Lung microvascular endothelial cell (primary cell): Measurements from ENCODE around the gene IKZF4. TPM values are rescaled to one million over a fixed set of nuclear protein-coding genes. Genes with fewer than 3 reads are reported as not detected.
"Not testable (repeated sequence)": the region's sequence is repeated elsewhere in the genome, so short reads cannot be mapped to it uniquely, and the experiment has no call there.

ENCODE experiments used
- DNase-seq, 2 donors: peaks; one replicate each; pipeline versions ENCODE4 v3.0.0 to v3.0.0-alpha.2; 2010; ENCODE audit warnings: low read depth in 2 of 2
- total RNA-seq: library from RNA; depleted of rRNA; stranded (reverse); fragments of >200 nt; gene quantifications from 2 replicates; pipeline ENCODE4 v1.2.1, GENCODE V29; 2014

IKZF4 gene
- total RNA-seq, 1 donor from 2014 or later: 0.20 TPM

DNA sequence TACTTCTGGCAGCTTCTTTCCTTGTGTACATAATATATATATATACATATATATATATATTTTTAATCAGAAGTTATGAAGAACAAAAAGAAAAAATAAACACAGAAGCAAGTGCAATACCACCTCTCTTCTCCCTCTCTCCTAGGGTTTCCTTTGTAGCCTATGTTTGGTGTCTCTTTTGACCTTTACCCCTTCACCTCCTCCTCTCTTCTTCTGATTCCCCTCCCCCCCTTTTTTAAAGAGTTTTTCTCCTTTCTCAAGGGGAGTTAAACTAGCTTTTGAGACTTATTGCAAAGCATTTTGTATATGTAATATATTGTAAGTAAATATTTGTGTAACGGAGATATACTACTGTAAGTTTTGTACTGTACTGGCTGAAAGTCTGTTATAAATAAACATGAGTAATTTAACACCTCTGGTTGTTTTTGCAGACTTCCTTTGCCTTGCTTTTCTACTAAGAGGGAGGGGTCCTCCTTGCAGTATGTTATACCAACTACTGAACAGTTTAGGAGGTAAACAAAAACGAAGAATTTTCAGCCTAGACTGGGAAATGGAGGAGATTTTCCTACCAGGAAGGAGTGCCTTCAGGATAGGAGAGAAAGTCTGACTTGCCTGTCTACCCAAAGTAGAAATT is 17.3 kb downstream of the IKZF4 start:
- DNase-seq: no peak

DNA sequence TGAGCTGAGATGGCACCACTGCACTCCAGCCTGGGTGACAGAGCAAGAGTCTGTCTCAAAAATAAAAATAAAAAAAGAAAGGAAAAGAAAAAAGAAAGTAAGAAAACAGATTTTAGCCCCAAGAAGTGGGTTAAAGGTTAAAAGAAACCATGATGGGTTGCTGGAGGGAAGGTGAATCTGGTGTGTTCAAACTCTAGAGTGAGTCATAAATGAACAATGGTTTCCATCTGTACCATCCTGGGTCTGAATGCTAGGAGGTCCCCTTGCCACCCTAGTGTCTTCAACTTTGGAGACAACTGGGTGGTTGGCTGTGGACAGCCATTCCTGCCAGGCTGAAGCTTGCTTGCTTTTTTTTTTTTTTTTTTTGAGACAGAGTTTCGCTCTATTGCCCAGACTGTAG is 19.3 kb downstream of the IKZF4 start:
- no peak for DNase-seq

DNA sequence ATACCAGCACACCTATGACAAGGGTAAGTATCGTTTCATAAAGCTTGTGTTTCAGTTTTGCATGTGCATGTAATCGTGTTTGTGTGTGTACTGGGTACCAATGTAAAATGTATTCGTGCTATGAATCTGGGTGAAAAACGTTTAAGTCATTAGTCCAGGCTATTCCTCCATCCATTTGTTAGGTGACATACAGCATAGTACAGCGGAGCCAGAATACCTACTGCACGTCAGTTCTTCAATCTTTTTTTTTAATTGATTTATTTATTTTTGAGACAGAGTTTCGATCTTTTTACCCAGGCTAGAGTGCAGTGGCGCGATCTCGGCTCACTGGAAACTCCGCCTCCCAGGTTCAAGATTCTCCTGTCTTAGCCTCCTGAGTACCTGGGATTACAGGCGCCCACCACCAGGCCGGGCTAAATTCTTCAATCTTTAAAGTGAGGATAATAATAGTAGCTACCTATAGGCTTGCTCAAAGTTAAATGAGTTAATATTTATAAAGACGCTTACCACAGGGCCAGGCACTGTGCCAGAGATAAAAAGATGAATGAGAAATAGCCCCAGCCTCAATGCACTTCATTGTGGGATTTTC is 20.2 kb downstream of the IKZF4 start:
- no peak for DNase-seq

DNA sequence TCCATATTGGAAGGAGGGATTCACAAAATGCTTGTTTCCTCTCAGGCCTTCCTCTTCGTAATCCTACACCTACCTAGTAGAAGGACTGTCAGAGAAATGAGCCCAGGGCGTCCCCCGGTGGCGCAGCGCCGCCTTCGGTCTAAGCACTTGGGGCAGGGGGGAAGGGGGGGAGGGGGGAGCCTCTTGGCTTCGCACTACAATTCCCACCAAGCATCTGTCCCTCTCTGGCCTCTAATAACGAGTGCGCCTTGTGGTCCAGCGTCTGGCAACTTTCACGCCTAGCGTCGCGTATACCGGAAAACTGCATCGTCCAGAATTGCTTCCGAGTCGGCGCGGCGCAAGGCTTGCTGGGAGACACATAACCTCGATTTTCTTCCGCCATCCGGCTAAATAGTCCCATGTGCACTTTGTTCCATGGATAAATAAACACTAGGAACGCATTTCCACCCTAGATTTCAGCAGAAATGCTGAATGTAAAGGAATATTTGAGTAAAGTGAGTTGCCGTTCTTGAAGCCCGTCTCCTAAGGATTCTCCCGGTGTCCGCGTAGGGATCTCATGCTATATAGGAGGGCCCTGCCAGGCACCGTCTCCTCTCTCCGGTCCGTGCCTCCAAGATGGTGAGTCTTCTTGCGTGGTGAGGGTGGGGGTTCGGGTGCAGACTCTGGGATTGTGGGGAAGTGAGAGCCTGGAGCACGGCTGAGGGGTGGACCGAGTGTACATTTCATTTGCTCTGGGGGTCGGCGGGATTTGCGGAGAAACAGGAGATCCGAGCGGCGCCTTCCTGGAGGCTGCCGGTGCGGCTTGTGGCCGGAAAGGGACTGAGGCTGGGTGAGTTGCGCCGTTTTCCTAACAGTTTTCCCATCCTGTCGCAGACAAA is 20.9 kb downstream of the IKZF4 start, which contains the start of gene RPS26:
Gene RPS26 (plus strand): TSS at position 367 of the 878 bp plus-strand sequence. CDS start 249 bp downstream, at position 616.
- peak; percentile 99 to 100 for DNase-seq

DNA sequence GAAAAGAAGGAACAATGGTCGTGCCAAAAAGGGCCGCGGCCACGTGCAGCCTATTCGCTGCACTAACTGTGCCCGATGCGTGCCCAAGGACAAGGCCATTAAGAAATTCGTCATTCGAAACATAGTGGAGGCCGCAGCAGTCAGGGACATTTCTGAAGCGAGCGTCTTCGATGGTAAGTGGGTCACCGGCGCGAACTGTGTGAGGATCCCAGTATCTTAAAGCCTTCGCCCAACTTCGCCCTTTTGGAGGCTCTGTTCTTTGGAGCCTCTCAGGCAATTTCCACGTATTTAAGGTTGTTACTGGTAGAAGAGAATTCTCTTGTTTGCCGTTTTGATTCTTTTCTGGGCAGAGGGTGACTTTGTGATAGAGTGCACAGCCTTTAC is 21.6 kb downstream of the IKZF4 start:
- peak in 1 of 2 donors; percentile 22 for DNase-seq

DNA sequence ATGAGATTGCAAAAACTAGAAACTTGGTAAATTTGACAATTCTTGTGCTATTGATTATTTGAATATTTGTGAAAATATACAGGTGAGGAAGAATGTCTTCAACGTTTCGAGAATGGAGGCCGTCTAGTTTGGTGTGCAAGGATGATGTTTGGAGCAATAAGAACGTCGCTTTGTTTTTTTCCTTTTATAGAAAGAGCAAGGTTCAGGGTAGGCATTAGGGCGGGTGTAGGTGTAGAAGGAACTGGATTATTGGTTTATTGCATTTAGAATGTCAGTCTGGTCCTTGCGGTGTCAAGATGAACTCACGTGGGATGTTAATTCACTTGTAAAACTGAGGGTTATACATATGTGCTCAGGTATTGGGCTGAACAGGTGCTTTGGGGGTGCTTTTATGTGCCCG is 22.0 kb downstream of the IKZF4 start:
- DNase-seq: no peak

DNA sequence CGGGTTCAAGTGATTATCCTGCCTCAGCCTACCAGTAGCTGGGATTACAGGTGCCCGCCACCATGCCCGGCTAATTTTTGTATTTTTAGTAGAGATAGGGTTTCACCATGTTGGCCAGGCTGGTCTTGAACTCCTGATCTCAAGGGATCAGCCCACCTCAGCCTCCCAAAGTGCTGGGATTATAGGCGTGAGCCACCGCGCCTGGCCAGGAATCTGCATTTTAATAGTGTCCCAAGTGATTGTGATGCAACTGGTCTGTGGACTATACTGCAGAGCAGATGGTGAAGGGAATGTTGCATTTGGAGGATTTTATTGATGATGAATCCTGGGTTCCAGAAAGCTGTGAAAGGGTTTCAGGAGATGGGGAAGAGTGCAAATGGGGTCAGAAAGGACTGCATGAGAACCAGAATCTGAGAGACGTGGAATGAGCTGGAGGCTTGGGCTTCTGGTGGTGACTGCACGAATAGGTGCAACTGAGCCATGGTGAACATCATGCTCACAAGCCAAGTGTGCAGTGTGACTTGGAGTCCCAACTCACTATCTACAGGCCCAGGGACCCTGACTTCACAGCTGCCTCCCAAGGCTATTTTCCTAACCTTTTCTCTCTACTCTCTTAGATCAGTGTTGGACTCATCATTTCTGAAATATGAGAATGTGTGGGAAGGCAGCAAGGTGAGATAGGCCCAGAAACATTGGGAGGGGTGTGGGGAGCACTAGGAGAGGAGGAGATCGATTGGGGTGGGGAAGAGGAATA is 25.4 kb downstream of the IKZF4 start:
- DNase-seq: no peak

DNA sequence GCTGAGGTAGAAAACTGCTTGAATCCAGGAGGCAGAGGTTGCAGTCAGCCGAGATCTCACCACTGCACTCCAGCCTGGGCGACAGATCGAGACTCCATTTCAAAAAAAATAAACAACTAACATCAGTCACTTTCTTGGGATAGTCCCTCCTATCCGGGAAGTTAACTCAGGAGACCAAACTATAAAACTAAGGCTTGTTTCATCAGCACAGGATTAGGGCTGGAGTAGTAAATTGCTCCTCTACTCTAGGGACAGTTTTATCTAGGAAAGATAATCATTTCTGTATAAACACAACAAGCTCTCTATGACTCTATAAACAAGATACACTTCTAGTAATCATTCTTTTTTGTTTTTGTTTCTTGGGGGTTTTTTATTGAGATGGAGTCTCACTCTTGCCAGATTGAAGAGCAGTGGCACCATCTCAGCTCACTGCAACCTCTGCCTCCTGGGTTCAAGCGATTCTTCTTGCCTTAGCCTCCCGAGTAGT is 32.6 kb downstream of the IKZF4 start:
- no peak for DNase-seq

DNA sequence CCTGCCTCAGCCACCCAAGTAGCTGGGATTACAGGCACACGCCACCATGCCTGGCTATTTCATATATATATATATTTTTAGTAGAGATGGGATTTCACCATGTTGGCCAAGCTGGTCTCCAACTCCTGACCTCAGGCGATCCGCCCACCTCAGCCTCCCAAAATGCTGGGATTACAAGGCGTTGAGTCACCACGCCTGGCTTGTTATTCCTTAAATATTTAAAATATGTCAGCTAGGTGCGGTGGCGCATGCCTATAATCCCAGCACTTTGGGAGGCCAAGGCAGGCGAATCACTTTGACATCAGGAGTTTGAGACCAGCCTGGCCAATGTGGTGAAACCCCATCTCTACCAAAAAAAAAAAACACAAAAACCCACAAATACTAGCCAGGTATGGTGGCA is 39.1 kb downstream of the IKZF4 start:
- not testable (repeated sequence) for DNase-seq

DNA sequence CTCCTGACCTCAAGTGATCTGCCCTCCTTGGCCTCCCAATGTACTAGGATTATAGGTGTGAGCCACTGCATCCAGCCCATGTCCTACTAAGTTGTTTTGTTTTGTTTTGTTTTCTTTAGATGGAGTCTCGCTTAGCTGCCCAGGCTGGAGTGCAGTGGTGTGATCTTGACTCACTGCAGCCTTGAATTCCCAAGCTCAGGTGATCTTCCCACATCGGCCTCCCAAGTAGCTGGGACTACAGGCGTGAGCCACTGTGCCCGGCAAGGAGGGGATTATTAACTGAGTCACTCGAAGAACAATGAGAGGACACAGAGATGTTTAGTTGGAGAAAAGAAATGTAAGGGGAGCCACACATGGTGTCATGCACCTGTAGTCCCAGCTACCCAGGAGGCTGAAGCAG is 41.1 kb downstream of the IKZF4 start:
- DNase-seq: no peak

DNA sequence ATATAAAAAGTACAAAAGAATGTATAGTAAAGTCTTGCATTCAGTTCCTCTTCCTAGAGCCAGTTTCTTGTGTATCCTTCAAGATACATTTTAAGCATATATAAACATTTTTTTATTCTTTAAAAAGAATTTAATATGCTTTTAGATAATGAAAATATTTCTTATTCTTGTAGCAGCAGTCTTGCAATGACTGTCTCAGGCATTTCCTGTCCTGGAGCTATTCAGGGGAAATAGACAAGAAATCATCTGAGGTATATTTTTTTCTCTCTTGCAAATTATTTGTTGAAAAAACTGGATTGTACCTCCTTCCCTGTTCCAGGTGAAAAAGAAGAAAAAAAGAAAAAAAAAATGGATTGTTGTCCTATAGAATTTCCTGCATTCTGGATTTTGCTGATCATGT is 42.2 kb downstream of the IKZF4 start:
- DNase-seq: peak in 1 of 2 donors; percentile 15

DNA sequence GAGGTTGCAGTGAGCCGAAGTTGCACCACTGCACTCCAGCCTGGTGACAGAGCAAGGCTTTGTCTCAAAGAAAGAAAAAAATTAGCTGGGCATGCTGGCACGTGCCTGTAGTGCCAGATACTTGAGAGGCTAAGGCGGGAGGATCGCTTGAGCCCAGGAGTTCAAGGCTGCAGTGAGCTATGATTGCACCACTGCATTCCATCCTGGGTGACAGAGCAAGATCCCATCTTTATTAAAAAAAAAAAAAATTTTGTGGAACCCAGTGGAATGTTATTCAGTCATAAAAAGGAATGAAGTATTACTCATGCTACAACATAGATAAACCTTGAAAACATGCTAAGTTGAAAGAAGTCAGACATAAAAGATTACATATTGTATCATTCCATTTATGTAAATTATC is 50.8 kb downstream of the IKZF4 start:
- DNase-seq: no peak

DNA sequence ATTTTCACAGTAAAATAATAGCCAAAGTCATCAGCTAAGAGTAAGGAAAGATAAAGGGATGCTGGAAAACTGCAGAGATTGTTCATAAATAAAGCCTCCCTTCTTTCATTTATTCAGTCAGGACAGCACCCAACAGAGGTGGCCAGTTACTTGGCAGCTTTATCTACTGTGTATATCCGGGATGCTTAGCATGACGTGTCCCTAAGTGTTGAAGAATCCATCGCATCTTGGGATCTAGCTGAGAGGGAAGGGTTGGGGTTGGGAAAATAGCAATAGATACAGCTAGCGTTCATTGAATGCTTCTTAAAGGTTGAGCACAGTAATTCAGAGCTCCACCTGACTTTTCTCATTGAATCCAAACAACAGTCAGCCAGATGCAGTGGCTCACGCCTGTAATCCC is 53.6 kb downstream of the IKZF4 start:
- DNase-seq: no peak

DNA sequence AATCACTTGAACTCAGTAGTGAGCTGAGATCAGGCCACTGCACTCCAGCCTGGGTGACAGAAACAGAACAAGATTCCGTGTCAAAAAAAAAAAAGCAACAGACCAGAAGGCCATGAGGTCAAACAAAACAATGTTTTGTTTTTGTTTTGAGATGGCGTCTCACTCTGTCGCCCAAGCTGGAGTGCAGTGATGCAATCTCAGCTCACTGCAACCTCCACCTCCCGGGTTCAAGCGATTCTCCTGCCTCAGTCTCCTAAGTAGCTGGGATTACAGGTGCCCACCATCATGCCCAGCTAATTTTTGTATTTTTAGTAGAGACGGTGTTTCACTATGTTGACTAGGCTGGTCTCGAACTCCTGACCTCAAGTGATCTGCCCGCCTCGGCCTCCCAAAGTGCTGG is 57.1 kb downstream of the IKZF4 start:
- DNase-seq: not testable (repeated sequence)

DNA sequence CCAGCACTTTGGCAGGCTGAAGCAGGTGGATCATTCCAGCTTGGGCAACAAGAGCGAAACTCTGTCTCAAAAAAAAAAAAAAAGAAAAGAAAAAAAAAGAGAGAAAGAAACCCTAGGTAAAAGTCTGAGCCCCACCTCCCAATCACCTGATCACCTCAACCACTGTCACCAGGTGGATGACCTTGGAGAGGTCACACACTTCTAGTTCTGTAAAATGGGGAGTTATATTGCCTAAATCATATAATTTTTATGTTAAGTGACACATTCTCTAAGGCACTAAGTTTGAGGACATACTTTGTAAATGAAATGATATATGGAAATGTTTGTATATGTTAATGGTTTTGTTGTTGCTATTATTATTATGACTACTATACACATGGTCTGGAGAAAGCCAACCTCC is 57.6 kb downstream of the IKZF4 start:
- no peak for DNase-seq

DNA sequence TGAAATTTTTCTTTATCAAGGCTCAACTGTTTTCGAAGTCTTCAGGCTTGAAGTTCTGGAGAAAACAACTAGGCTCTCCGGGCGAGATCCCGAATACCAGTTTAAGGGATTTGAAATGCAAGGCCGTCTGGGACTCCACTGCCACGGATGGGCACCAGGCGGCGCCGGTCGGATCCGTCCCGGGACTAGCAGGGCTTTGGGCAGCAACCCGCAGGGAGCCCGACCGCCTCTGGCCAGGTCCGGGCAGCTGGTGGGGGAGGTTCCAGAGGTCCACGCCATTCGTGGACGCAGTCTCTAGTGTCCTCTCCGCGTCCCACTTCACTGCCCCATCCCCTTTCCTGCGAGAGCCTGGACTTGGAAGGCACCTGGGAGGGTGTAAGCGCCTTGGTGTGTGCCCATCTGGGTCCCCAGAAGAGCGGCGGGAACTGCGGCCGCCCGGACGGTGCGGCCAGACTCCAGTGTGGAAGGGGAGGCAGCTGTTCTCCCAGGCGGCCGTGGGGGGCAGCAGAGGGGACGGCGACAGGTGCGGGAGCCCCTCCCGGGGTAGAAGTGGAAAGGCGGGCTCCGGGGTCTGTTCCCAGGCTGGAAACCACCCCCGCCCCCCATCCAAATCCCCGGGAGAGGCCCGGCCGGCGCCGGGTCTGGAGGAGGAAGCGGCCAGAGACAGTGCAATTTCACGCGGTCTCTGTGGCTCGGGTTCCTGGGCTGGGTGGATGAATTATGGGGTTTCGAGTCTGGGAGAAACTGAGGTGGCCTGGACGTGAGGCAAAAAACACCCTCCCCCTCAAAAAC is 58.3 kb downstream of the IKZF4 start:
- peak; percentile 93 to 94 for DNase-seq

DNA sequence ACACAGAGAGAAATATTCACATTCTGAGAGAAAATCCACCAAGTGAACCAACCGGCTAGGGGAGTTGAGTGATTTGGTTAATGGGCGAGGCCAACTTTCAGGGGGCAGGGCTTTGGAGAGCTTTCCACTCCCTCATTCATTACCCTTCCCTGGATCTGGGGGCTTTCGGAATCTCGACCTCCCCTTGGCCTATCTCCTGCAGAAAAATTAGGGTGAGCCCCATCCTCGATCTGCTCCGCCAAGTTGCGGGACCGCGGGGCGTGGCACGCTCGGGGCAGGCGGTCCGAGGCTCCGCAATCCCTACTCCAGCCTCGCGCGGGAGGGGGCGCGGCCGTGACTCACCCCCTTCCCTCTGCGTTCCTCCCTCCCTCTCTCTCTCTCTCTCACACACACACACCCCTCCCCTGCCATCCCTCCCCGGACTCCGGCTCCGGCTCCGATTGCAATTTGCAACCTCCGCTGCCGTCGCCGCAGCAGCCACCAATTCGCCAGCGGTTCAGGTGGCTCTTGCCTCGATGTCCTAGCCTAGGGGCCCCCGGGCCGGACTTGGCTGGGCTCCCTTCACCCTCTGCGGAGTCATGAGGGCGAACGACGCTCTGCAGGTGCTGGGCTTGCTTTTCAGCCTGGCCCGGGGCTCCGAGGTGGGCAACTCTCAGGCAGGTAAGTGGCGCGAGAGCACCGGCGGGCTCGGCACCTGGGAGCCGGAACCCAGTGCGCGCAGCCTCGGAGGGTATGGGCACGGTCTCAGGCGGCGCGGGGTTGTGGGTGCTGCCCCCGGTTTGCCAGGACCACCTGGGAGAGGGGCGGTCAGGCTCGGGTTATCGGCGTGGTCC is 59.1 kb downstream of the IKZF4 start, which contains the start of gene ERBB3:
Gene ERBB3 (plus strand): TSS at position 443 of the 833 bp plus-strand sequence. CDS start 136 bp downstream, at position 579.
- peak; percentile 55 to 67 for DNase-seq

DNA sequence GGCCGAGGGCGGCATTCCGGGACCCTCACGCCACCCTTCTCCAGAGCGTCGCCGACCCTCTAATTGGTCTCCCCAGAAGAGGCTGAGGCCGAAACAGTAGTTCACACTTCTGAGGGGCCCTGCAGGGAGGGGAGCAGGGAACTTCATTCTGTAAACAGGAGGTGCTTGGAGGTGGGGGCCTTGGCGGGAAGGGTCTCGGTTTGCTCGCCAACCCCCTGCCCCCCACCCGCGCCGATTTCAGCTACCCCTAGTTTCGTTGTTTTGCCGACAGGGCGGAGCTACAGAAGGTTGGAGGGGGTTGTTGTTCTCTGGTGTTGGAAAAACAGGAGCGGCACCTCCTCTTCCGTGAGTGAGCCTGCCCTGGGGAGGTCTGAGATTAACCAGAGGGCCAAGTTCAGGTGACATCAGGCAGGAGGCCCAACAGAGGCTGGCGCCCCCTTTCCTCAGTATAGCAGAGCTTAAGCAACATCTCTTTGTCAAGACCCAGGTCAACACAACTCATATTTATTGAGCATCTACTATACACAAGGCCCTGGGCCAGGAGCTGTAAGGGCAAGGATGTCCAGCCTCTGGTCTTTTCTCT is 59.8 kb downstream of the IKZF4 start:
- DNase-seq: no peak
